Activated CD8-positive, alpha-beta memory T cell treated with anti-CD3 and anti-CD28 coated beads for 36 hours (primary cell): Measurements from ENCODE around the gene LAMP1. TPM values are rescaled to one million over a fixed set of nuclear protein-coding genes. Genes with fewer than 3 reads are reported as not detected.
"Not testable (repeated sequence)": the region's sequence is repeated elsewhere in the genome, so short reads cannot be mapped to it uniquely, and the experiment has no call there.

Experiments used
- CTCF ChIA-PET: fragments of 350-600 bp; sonication (Branson Sonifier 250); formaldehyde crosslinking; loops from one replicate; lab custom pipeline; 2021; ENCODE audit warnings: antibody characterized with exemption; lab: Charles Lee
- POLR2A ChIA-PET: fragments of 350-600 bp; sonication (Branson Sonifier 250); formaldehyde crosslinking; loops from one replicate; lab custom pipeline; 2021; ENCODE audit warnings: antibody characterized with exemption; lab: Charles Lee
- total RNA-seq, 2 experiments: library from RNA; stranded (reverse); gene quantifications; one replicate each; pipeline ENCODE4 v1.2.3, GENCODE V29; 2021

LAMP1 gene
- total RNA-seq = 10 to 100 TPM; 83.4 to 85.1 TPM

- POLR2A ChIA-PET = interaction anchor here (0.6 to 2.0 kb wide), 2 partner anchors 42 to 88 kb away, joined by 3 to 11 read pairs; partner anchors contain the start of genes CUL4A and PCID2
- CTCF ChIA-PET = no interaction called here
Observed at GRCh38 chr13:113296823-113297369, at the start of gene LAMP1. Gene LAMP1, plus strand, starts transcription at chr13:113297239. Its CDS starts 196 bp downstream, at chr13:113297435.

DNA sequence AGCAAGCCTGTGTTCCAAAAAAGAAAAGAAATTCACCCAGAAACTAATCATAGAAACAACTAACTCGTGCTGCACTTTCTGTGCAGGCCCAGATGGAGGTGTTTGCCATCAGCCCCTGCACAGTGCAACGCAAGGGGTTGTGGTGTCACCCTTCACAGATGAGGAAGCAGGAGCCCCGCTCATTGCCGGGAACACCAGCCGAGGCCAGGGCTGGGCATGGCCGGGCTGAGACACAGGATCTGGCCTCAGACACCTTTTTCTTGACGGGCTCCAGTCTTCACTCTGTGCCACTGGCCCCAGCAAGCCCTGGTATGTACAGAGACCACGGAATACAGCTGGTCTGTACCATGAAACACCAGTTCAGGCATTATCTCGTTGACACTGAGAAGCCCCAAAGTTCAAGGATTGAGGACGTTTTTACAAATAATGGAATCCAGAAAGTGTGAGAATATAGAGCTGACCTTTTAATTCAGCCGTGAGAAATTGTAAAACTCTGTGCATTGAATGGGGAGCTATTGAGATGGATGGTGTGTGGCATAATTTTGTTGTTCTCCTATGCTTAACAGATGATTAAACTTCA lies 44.4 kb upstream of the LAMP1 start:
- ChIA-PET POLR2A (no interaction called here), CTCF (no interaction called here)

DNA sequence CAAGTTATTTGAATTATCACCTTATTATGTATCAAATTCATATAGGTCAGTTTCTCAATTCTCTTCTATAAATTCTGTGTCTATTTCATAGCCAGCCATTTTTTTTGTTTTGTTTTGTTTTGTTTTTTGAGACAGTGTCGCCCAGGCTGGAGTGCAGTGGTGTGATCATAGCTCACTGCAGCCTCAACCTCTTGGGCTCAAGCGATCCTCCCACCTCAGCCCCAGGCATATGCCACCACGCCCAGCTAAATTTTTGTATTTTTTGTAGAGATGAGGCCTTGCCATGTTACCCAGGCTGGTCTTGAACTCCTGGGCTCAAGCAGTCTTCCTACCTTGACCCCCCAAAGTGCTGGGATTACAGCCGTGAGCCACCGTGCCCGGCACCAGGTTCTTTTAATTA lies 39.1 kb upstream of the LAMP1 start:
- POLR2A ChIA-PET, CTCF ChIA-PET: not testable (repeated sequence)

GRCh38 chr13:113258321-113259054 lies 38.6 kb upstream of the LAMP1 start:
- POLR2A ChIA-PET = no interaction called here
- CTCF ChIA-PET = no interaction called here

GRCh38 chr13:113260996-113261395 lies 36.0 kb upstream of the LAMP1 start:
- POLR2A ChIA-PET = no interaction called here
- CTCF ChIA-PET = no interaction called here

DNA sequence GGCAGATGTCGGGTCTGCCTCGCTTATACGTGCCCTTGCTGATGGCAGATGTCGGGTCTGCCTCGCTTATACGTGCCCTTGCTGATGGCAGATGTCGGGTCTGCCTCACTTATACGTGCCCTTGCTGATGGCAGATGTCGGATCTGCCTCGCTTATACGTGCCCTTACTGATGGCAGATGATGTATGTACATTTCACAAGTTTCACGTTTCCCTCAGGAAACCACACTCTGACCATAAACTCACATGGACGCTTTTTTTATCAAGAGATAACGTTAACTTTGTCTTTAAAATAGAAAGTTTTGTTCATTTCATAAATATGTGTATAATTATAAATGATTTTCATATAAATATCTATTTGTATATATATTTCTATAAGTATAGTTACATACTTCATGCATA lies 34.0 kb upstream of the LAMP1 start:
- CTCF ChIA-PET, POLR2A ChIA-PET: not testable (repeated sequence)

- CTCF ChIA-PET = no interaction called here
- POLR2A ChIA-PET = no interaction called here
Observed at GRCh38 chr13:113267642-113268405, 29.2 kb upstream of the LAMP1 start.

DNA sequence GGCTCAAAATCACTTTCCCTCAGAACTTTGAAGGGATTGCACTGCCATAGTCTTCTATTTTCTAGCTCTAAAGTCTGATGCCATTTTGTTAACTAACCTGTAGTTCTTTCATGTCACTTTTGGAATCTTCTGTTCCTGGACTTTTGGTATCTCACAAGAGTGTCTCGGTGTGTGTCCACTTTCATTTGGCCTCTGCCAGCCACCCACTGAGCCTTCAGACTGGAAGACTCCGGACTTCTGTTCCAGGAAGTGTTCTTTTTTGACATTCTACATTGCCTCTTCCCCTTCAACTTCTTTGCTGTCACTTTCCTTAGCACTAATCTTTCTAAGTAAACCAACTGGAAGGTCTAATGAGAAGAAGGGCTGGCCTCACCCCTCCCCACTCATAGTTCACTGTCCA lies 25.0 kb upstream of the LAMP1 start:
- ChIA-PET POLR2A (no interaction called here), CTCF (no interaction called here)

- POLR2A ChIA-PET = no interaction called here
- CTCF ChIA-PET = no interaction called here
Observed at GRCh38 chr13:113272701-113273181, 24.3 kb upstream of the LAMP1 start.

GRCh38 chr13:113273321-113273720 lies 23.7 kb upstream of the LAMP1 start:
- CTCF ChIA-PET = no interaction called here
- POLR2A ChIA-PET = no interaction called here

DNA sequence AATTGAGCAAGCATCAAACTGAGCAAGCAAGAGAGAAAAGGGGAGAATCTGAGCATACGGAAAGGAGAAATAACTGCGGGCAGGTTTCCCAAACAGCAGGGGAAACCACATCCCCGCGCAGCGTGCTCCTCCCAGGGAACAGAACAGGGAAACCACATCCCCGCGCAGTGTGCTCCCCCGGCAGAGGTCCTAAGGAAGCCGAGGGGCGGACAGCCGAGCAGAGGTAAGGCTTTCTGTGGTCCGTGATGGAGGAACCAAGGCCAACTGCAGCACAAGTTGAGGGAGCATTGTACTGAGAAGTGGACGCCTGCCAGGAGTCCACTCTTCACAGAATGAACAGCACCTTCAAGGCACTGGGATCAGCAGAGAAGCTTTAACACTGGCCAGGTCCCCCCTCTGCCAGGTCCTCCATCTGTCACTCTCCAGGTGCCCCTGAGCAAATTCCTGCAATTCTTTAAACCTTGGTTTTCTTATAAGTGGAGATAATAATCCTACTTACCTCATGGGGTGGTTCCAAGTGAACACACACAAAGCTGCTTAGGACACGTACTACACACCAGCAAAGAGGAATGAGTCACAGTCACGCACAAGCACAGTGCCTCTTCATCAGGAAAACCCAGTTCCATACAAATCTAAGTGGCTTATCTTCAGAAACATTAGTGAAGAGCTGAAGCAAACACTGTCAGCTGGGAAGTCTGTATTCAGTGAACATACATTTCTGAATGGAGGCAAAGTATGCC lies 23.0 kb upstream of the LAMP1 start:
- POLR2A ChIA-PET = no interaction called here
- CTCF ChIA-PET = no interaction called here

GRCh38 chr13:113274721-113275120 lies 22.3 kb upstream of the LAMP1 start:
- ChIA-PET CTCF (no interaction called here), POLR2A (no interaction called here)

DNA sequence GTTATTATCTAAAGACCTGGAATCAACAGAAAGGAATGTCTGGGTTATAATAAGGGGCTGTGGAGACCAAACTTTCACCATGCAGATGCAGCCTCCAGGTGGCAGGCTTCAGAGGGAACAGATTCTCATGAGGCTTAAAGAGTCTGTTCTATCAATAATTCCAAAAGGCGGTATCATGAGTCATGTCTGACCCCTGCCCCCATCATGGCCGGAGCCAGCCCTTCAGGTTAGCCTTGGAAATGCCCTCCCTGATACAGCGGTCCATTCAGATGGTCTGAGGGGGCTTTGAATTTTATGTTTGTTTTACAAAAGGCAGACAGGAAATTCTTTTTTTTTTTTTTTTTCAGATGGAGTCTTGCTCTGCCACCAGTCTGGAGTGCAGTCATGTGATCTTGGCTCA lies 21.7 kb upstream of the LAMP1 start:
- ChIA-PET POLR2A (no interaction called here), CTCF (interaction anchor here (0.7 to 1.2 kb wide), 2 partner anchors 14 to 215 kb away, joined by 3 read pairs; partner anchors contain the start of gene DCUN1D2)

- POLR2A ChIA-PET = interaction anchor here (0.7 kb wide), 1 partner anchor 103 kb away, joined by 3 read pairs; no protein-coding TSS in a partner anchor
- CTCF ChIA-PET = interaction anchor here (1.0 kb wide), 1 partner anchor 24 kb away, joined by 3 read pairs; no protein-coding TSS in a partner anchor
Observed at GRCh38 chr13:113280126-113280525, 16.9 kb upstream of the LAMP1 start.

DNA sequence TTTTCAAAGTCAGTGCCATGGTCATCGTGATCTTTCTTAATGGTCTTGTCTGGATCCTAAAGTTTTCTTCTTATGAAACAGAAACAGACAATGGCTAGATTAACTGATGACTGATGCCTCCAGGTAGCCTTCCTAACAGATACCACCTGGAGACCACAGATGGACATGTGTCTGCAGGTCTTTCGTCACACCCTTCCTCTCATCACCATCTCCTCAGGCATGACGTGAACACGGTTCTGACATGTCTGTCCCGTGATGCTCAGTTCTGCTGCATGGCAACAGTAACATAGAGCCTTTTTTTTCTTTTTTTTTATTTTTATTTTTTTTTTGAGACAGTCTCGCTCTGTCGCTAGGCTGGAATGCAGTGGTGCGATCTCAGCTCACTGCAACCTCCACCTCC lies 13.1 kb upstream of the LAMP1 start:
- CTCF ChIA-PET = no interaction called here
- POLR2A ChIA-PET = no interaction called here

- ChIA-PET POLR2A (no interaction called here), CTCF (no interaction called here)
Observed at GRCh38 chr13:113288880-113289279, 8.2 kb upstream of the LAMP1 start.

DNA sequence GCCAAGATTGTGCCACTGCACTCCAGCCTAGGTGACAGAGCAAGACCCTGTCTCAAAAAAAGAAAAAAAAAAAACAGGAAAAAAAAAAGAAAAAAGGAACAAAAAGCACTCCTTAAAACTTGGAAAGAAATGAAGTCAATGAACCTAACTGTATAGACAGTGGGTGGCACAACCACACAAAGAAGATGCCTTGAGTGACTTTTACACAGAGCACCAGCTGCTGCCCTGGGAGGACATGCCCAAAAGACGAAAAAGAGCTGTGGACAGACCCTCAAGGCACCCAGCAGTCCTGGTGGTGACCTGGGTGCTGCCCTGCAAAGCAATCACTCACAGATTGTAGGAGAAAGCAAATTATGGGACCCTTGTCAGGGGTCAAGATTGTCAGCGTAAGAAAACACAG lies 5.9 kb upstream of the LAMP1 start:
- ChIA-PET CTCF (no interaction called here), POLR2A (interaction anchor here (0.6 kb wide), 1 partner anchor 17 kb away, joined by 4 read pairs; no protein-coding TSS in a partner anchor)

DNA sequence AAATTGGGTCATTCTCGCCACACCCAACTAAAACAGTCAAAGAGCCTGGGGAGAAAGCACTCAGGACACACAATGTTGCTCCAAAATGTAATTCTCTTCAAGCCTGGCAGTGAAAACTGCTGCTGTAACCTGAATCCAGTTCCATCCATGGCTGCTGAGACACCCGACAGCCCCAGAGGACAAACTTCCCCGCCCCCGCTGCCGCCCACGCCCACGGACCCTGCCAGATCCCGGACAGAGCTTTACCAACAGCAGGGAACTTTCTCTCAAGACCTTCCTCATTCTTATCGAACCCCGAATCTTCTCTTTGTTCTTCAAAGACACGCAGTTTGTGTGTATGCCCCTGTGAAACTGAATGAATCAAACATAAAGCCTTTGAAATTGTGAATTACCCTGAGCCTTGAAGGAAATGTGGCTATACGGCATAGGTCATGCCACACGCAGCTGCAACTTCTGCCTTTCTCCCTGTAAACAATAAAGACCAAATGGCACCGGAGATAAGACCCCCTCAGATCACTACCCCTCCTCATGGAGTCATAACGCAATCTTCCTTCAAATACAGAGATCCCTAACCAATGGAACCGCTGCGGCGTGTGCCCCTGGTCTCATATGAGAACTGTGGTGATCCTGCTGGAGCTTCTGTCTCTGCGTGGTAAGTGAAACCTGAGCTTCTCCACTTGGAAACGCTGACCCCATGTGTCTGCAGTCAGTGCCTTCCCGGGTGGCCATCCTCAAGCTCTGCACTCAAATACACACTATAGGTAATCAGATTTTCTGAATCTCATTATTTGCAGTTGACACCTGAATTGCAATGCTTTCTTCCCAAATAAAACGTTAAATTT lies 4.8 kb upstream of the LAMP1 start:
- ChIA-PET CTCF (no interaction called here), POLR2A (no interaction called here)
